Liver (tissue), 9 donors: ENCODE data around the gene TMEM161A. TPM values are rescaled to one million over a fixed set of nuclear protein-coding genes. Genes with fewer than 3 reads are reported as not detected.
"Not testable (repeated sequence)": the region's sequence is repeated elsewhere in the genome, so short reads cannot be mapped to it uniquely, and the experiment has no call there.

ENCODE experiments used
- DNase-seq: peaks from one replicate; pipeline ENCODE4 v3.0.0-alpha.2; 2017; ENCODE audit warnings: low spot score
- H3K27ac ChIP-seq, 2 donors: one replicate each; pipeline ENCODE4 v1.7.0; 2013; ENCODE audit warnings: inconsistent platforms in 2 of 2, low read length in 2 of 2, control low read depth in 1 of 2, low read depth in 1 of 2, mild to moderate bottlenecking in 1 of 2
- H3K27me3 ChIP-seq, 4 donors: one replicate each; pipeline versions ENCODE4 v1.6.1 to v1.7.0; 2013; ENCODE audit warnings: low read length in 3 of 4, inconsistent platforms in 1 of 4, mild to moderate bottlenecking in 1 of 4, moderate library complexity in 1 of 4; ENCODE audit not compliant: control insufficient read depth in 4 of 4, insufficient read depth in 4 of 4
- H3K36me3 ChIP-seq, 4 donors: one replicate each; pipeline versions ENCODE4 v1.6.1 to v1.7.0; 2013; ENCODE audit warnings: low read length in 3 of 4, mild to moderate bottlenecking in 3 of 4, low read depth in 1 of 4, moderate library complexity in 1 of 4; ENCODE audit not compliant: control insufficient read depth in 4 of 4, insufficient read depth in 3 of 4
- H3K4me1 ChIP-seq, 4 donors: one replicate each; pipeline versions ENCODE4 v1.6.1 to v1.7.0; 2013; ENCODE audit warnings: low read length in 3 of 4, mild to moderate bottlenecking in 3 of 4, moderate library complexity in 1 of 4; ENCODE audit not compliant: control insufficient read depth in 4 of 4, insufficient read depth in 4 of 4
- H3K4me3 ChIP-seq, 3 donors: one replicate each; pipeline versions ENCODE4 v1.6.1 to v1.7.0; 2013; ENCODE audit warnings: low read length in 3 of 3, control low read depth in 1 of 3, low read depth in 1 of 3, mild to moderate bottlenecking in 1 of 3
- H3K9ac ChIP-seq, 2 donors: one replicate each; pipeline ENCODE4 v1.7.0; 2013; ENCODE audit warnings: low read length in 2 of 2, mild to moderate bottlenecking in 2 of 2, moderate library complexity in 2 of 2, control low read depth in 1 of 2, low read depth in 1 of 2
- H3K9me3 ChIP-seq, 4 donors: one replicate each; pipeline versions ENCODE4 v1.6.1 to v1.7.0; 2013; ENCODE audit warnings: low read length in 3 of 4; ENCODE audit not compliant: control insufficient read depth in 4 of 4
- FOXA1 ChIP-seq: IDR thresholded peaks from 2 replicates; pipeline ENCODE4 v1.6.1; 2016; ENCODE audit warnings: antibody characterized with exemption
- FOXA2 ChIP-seq: IDR thresholded peaks from 2 replicates; pipeline ENCODE4 v1.6.1; 2016; ENCODE audit warnings: antibody characterized with exemption
- GABPA ChIP-seq, 2 donors: IDR thresholded peaks in 1 of 2; conservative IDR thresholded peaks in 1 of 2; 2 replicates each; pipeline ENCODE4 v1.6.1; 2016; ENCODE audit warnings: antibody characterized with exemption in 2 of 2, mild to moderate bottlenecking in 1 of 2, moderate library complexity in 1 of 2
- HNF4A ChIP-seq, 2 donors: conservative IDR thresholded peaks; 2 replicates each; pipeline ENCODE4 v1.6.1; 2016; ENCODE audit warnings: antibody characterized with exemption in 2 of 2, mild to moderate bottlenecking in 2 of 2
- HNF4G ChIP-seq: IDR thresholded peaks from 2 replicates; pipeline ENCODE4 v1.6.1; 2016; ENCODE audit warnings: antibody characterized with exemption
- JUND ChIP-seq, 2 donors: IDR thresholded peaks; 2 replicates each; pipeline ENCODE4 v1.6.1; 2016; ENCODE audit warnings: antibody characterized with exemption in 2 of 2
- MAX ChIP-seq: IDR thresholded peaks from 2 replicates; pipeline ENCODE4 v1.6.1; 2016; ENCODE audit warnings: antibody characterized with exemption
- NR2F2 ChIP-seq: IDR thresholded peaks from 2 replicates; pipeline ENCODE4 v1.6.1; 2016; ENCODE audit warnings: antibody characterized with exemption
- RAD21 ChIP-seq, 2 donors: IDR thresholded peaks; 2 replicates each; pipeline ENCODE4 v1.6.1; 2016; ENCODE audit warnings: antibody characterized with exemption in 2 of 2, mild to moderate bottlenecking in 2 of 2
- REST ChIP-seq: IDR thresholded peaks from 2 replicates; pipeline ENCODE4 v1.6.1; 2016; ENCODE audit warnings: antibody characterized with exemption, mild to moderate bottlenecking
- RXRA ChIP-seq, 2 donors: IDR thresholded peaks; 2 replicates each; pipeline ENCODE4 v1.6.1; 2017 to 2018; ENCODE audit warnings: antibody characterized with exemption in 2 of 2, mild to moderate bottlenecking in 1 of 2
- YY1 ChIP-seq: IDR thresholded peaks from 2 replicates; pipeline ENCODE4 v1.6.1; 2016; ENCODE audit warnings: antibody characterized with exemption, mild to moderate bottlenecking
- ZBTB33 ChIP-seq: IDR thresholded peaks from 2 replicates; pipeline ENCODE4 v1.6.1; 2016; ENCODE audit warnings: antibody characterized with exemption
- WGBS: extraction: QIAGEN DNeasy Blood & Tissue Kit; methylation state at CpG from one replicate; pipeline ENCODE4 v1.1.7; 2013; 5-methylcytosine and 5-hydroxymethylcytosine counted together
- polyA plus RNA-seq, 2 donors: library from polyadenylated mRNA; stranded (reverse) in 1 of 2; unstranded in 1 of 2; fragments of 200-250 nt in 1 of 2; fragments of >200 nt in 1 of 2; fragmentation: Nextera tagmentation in 1 of 2; extraction: Ambion mirVana in 1 of 2; gene quantifications; one replicate each; pipeline versions ENCODE4 v1.2.1 to v1.2.3, GENCODE V29; 2013 to 2015
- total RNA-seq, 2 donors: library from RNA; depleted of rRNA; stranded (reverse); fragments of >200 nt; gene quantifications; one replicate each; pipeline ENCODE4 v1.2.3, GENCODE V29; 2014
- TF ChIP-seq, protein P1 (sequence below): fragments of 150-350 bp; IDR thresholded peaks from 2 replicates; pipeline ENCODE4 v1.5.1; 2017; ENCODE audit warnings: improper control_type of control experiment, low read depth, low read length; ENCODE audit not compliant: missing input control
- donor health status: healthy.
- donor health status: healthy.
- donor health status: healthy.
- donor health status: healthy.
- donor health status: healthy.

TMEM161A gene
- total and polyA plus RNA-seq, 4 donors: 13.1 to 27.1 (median 24.0) TPM

DNA sequence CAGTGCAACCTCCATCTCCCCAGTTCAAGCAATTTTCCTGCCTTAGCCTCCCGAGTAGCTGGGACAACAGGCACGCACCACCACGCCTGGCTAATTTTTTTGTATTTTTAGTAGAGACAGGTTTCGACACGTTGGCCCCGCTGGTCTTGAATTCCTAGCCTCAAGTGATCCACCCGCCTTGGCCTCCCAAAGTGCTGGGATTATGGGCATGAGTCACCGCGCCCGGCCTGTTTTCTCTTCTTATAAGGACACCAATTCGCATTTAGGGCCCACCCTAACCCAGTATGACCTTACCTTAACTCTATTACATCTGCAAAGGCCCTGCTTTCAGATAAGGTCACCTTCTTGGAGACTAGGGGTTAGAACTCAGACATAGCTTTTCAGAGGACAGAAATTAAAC is 35.1 kb downstream of the TMEM161A start:
- no peaks in the 10 kb centered on the region for H3K27me3 ChIP-seq
- H3K9me3 ChIP-seq: no peaks in the 10 kb centered on the region
- no peak for TF ChIP-seq GABPA (IDR thresholded peaks at IDR 0.05 in 1 of 2, conservative IDR thresholded peaks at IDR 0.05 in 1 of 2)
- TF ChIP-seq REST: no peak
- no peak for TF ChIP-seq FOXA2
- no peak for TF ChIP-seq YY1
- no peak for TF ChIP-seq ZBTB33
- TF ChIP-seq RXRA (IDR thresholded peaks at IDR 0.05): no peak
- no peak for TF ChIP-seq JUND (IDR thresholded peaks at IDR 0.05)
- TF ChIP-seq, protein P1, sequence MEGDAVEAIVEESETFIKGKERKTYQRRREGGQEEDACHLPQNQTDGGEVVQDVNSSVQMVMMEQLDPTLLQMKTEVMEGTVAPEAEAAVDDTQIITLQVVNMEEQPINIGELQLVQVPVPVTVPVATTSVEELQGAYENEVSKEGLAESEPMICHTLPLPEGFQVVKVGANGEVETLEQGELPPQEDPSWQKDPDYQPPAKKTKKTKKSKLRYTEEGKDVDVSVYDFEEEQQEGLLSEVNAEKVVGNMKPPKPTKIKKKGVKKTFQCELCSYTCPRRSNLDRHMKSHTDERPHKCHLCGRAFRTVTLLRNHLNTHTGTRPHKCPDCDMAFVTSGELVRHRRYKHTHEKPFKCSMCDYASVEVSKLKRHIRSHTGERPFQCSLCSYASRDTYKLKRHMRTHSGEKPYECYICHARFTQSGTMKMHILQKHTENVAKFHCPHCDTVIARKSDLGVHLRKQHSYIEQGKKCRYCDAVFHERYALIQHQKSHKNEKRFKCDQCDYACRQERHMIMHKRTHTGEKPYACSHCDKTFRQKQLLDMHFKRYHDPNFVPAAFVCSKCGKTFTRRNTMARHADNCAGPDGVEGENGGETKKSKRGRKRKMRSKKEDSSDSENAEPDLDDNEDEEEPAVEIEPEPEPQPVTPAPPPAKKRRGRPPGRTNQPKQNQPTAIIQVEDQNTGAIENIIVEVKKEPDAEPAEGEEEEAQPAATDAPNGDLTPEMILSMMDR: no peak
- TF ChIP-seq NR2F2: no peak
- no peak for TF ChIP-seq HNF4G
- TF ChIP-seq MAX: no peak
- no peak for TF ChIP-seq RAD21 (IDR thresholded peaks at IDR 0.05)
- no peak for TF ChIP-seq HNF4A (conservative IDR thresholded peaks at IDR 0.05)
- no peak for TF ChIP-seq FOXA1
- H3K36me3 ChIP-seq: peaks cover 3 to 10% (median 5%) of the 10 kb centered on the region in 4 donors
- 95% methylated on average over 11 of the region's 11 CpGs for WGBS
- H3K4me3 ChIP-seq: no peak overlapping the region
- H3K4me1 ChIP-seq: peaks cover 17 to 42% (median 27%) of the 10 kb centered on the region in 4 donors
- no peak overlapping the region for H3K9ac ChIP-seq
- no peak for DNase-seq
- peak overlapping the region in 1 of 2 donors; percentile 43 for H3K27ac ChIP-seq

DNA sequence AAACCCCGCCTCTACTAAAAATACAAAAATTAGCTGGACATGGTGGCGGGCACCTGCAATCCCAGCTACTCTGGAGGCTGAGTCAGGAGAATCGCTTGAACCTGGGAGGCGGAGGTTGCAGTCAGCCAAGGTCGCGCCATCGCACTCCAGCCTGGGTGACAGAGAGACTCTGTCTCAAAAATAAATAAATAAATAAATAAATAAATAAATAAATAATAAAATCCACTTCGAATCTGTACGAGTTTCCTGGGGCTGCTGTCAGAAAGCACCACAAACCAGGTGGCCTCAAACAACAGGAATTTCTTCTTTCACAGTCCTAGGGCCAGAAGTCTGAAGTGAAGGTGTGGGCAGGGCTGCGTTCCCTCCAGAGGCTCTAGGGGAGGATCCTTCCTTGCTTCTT is 35.7 kb downstream of the TMEM161A start:
- H3K9me3 ChIP-seq, H3K9ac ChIP-seq, H3K27me3 ChIP-seq, H3K4me3 ChIP-seq, H3K36me3 ChIP-seq, DNase-seq: not testable (repeated sequence)
- peak overlapping the region in 1 of 2 donors; percentile 15 for H3K27ac ChIP-seq
- peaks cover 22 to 48% (median 32%) of the 10 kb centered on the region in 4 donors for H3K4me1 ChIP-seq
- WGBS: 92% methylated on average over 10 of the region's 10 CpGs
